ENCODE measurements around the gene PDXK. TPM values are rescaled to one million over a fixed set of nuclear protein-coding genes. Genes with fewer than 3 reads are reported as not detected.
"Not testable (repeated sequence)": the region's sequence is repeated elsewhere in the genome, so short reads cannot be mapped to it uniquely, and the experiment has no call there.

PDXK gene
- total RNA-seq, 3 donors from 2014 or later = 113 to 179 (median 161) TPM

DNA sequence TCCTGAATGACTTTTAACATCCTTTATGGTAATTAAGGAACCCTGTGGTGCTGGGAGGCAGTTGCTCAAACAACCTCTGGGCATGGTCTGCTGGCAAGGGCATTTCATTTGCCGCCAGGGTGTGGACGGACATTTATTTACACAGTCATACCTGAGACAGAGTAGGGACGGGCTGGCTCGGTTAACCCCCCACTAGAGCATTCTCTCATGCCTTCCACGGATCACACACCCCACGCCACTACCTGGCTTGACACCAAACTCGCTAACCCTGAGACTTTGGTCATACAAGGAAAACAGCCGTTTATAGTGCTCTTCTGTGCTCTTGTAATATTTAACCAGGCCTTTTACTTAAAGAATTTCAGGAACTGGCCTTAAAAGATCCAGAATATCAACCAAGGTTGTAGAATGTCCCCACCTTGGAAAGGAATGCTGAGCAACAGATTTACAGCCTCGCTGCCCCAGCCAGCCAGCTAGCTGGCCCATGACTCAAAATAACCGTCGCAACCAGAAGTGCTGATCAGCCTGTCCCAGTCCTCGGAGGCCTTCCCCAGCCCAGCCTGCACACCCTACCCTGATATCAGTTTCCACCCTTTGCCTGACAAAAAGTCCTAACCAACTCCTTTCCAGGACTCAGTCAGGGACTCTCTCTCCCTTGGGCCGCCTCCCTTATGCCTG is 6.5 kb upstream of the PDXK start:
- Histone ChIP-seq H3K36me3 (ENCODE audit: low read depth) (no peaks in the 10 kb centered on the region), H3K9me3 (no peaks in the 10 kb centered on the region), H3K4me1 (ENCODE audit: low read depth) (peaks cover 13% of the 10 kb centered on the region), H3K4me3 (no peak overlapping the region)
- peak; percentile 87 to 91 (median 88) for DNase-seq
- TF ChIP-seq, protein P1, sequence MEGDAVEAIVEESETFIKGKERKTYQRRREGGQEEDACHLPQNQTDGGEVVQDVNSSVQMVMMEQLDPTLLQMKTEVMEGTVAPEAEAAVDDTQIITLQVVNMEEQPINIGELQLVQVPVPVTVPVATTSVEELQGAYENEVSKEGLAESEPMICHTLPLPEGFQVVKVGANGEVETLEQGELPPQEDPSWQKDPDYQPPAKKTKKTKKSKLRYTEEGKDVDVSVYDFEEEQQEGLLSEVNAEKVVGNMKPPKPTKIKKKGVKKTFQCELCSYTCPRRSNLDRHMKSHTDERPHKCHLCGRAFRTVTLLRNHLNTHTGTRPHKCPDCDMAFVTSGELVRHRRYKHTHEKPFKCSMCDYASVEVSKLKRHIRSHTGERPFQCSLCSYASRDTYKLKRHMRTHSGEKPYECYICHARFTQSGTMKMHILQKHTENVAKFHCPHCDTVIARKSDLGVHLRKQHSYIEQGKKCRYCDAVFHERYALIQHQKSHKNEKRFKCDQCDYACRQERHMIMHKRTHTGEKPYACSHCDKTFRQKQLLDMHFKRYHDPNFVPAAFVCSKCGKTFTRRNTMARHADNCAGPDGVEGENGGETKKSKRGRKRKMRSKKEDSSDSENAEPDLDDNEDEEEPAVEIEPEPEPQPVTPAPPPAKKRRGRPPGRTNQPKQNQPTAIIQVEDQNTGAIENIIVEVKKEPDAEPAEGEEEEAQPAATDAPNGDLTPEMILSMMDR (IDR thresholded peaks at IDR 0.05) = no peak
- intact Hi-C loops (cut with DNase I, micrococcal nuclease) = no loop called here
- ATAC-seq = peak; percentile 88

DNA sequence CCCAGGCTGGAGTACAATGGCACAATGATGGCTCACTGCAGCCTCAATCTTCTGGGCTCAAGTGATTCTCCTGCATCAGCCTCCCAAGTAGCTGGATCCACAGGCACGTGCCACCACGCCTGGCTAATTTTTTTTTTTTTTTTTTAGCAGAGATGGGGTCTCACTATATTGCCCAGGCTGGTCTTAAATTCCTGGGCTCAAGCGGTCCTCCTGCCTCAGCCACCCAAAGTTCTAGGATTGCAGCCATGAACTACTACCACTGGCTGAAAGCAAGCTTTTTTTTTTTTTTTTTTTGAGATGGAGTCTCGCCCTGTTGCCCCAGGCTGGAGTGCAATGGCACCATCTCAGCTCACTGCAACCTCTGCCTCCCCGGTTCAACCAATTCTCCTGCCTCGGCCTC is 5.8 kb upstream of the PDXK start:
- H3K4me1 ChIP-seq (ENCODE audit: low read depth) = peaks cover 13% of the 10 kb centered on the region
- H3K4me3 ChIP-seq; intact Hi-C loops (cut with DNase I, micrococcal nuclease); H3K36me3 ChIP-seq (ENCODE audit: low read depth); ATAC-seq; H3K9me3 ChIP-seq: not testable (repeated sequence)
- peak in 2 of 3 donors; percentile 3 to 33 for DNase-seq

DNA sequence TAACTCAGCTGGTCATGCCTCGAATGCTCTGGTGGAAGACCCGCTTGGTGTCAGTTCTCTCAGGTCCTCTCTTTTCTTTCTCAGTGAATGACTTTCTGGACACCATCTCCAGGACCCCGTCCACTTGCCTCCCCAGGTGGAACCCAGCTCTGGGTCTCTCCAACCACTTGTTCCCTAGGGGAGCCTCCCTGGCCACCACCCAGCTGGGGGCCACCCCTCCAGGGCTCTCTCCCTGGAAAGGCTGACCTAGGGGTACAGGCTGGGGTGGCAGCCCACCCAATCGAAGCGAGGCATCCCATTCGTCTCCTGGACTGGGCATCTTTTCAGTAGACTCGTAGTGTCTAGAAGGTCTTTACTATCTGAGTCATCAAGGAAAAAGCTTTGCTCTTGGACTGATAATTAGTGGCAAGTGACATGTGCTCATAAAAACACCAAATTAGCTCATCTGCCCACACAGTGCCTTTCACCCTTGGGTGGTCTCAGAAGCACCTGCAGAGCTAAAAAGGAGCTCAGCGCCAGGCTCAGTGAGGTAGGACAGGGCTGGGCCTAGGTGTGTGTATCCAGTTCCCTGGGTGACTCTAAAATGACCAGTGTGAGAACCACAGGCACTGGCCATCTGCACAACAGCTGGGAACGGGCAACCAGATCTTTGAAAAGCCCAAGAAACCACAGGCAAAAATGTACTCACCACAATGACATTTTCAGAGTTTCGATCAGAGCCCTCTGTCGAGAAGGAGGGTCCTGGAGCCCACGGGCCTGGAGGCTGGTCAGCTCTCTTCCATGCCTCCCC is 2.4 kb upstream of the PDXK start:
- intact Hi-C loops (cut with DNase I, micrococcal nuclease) = no loop called here
- H3K4me1 ChIP-seq (ENCODE audit: low read depth) = peaks cover 28% of the 10 kb centered on the region
- DNase-seq (peak in 2 of 3 donors; percentile 31 to 44), ATAC-seq (no peak)
- no peaks in the 10 kb centered on the region for H3K9me3 ChIP-seq
- TF ChIP-seq, protein P1 (IDR thresholded peaks at IDR 0.05) = no peak
- no peak overlapping the region for H3K4me3 ChIP-seq
- no peaks in the 10 kb centered on the region for H3K36me3 ChIP-seq (ENCODE audit: low read depth)

DNA sequence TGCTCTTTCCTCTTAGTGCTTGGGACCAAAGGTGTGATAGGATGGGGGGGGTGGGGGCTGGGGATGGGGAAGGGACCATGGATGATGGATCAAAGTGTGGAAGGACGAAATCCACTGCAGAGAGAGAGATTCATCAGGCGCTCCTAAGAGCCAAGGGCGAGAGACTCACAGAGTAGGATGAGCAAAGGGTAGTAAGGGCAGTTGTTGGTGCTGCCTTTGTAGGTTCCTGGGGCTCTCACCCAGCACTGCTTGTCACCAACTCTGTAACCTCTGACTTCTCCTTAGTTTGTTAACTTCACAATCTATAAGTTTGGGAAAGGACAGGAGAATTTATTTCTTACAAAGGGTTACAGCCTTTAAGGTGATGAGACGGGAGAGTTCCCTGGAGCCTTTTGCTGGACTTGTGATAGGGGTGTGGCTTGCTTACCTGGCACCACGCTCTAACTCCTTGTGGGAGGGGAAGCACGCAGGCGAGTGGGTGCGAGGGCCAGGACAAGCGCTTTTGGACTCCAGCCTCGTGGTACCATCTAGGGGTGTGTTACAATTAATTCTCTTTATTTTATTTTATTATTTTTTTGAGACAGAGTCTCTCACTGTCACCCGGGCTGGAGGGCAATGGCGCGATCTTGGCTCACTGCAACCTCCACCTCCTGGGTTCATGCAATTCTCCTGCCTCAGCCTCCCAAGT is 1.6 kb upstream of the PDXK start:
- peaks cover 34% of the 10 kb centered on the region for H3K4me1 ChIP-seq (ENCODE audit: low read depth)
- DNase-seq = peak in 2 of 3 donors; percentile 46 to 54
- H3K4me3 ChIP-seq = no peak overlapping the region
- no peaks in the 10 kb centered on the region for H3K36me3 ChIP-seq (ENCODE audit: low read depth)
- TF ChIP-seq, protein P1 (IDR thresholded peaks at IDR 0.05) = no peak
- H3K9me3 ChIP-seq = no peaks in the 10 kb centered on the region
- intact Hi-C loops (cut with DNase I, micrococcal nuclease) = no loop called here
- ATAC-seq = no peak

DNA sequence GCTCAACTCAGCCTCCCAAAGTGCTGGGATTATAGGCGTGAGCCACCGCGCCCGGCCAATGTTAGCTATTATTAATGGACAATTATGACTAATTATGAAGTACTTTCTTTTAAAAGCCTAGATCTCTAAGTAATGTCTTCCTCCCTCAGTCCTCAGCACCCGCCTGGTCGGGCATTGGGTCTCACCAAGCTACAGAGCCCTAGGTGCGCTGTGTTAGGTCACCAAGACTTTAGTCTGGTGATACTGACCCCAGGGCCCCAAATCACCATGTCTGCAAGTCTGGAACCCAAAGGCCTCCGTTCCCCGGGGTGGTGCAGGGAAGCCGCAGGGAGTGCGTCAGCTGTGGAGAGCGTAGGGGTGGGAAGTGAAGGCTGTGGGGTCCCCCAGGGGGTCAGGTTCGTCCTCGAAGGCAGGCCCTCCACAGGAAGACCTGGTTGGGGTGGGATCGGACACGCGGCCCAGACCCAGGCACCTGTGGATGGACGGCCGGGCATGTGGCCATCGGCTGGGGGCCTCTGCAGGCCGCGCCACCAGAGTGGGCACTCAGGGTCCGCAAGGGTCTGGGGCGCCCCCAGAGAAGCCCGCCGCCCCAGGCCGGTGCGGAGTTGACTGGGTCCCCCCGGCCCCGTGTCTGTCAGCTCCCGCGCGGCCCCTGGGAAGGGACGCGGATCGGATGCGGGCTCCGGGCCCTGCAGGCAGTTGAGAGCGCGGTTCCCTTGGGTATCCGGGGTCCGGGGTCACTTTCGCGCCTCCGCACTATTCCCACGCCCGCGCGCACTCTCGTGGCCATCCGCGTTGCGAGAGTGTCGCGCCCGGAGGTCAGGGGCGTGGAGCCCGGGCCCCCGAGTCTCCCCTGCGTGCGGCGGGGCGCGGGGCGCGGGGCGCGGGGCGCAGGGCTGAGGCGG is 710 bp upstream of the PDXK start:
- TF ChIP-seq, protein P1 (IDR thresholded peaks at IDR 0.05) = no peak
- intact Hi-C loops (cut with DNase I, micrococcal nuclease) = no loop called here
- H3K9me3 ChIP-seq = no peaks in the 10 kb centered on the region
- DNase-seq = peak; percentile 38 to 72 (median 71)
- peaks cover 31% of the 10 kb centered on the region for H3K4me1 ChIP-seq (ENCODE audit: low read depth)
- no peaks in the 10 kb centered on the region for H3K36me3 ChIP-seq (ENCODE audit: low read depth)
- ATAC-seq = peak; percentile 4
- peak overlapping the region; percentile 91 for H3K4me3 ChIP-seq
